Panc1 (cell line): ENCODE results near the gene SRSF5. TPM values are rescaled to one million over a fixed set of nuclear protein-coding genes. Genes with fewer than 3 reads are reported as not detected.

Source experiments
- ATAC-seq: fragments of 200-7000 bp; cut with Tn5 transposase; 2 replicates; pipeline ENCODE4 v1.9.1; 2020; ENCODE audit warnings: mild to moderate bottlenecking, moderate library complexity
- BruUV-seq: library from RNA; stranded (reverse); fragments of 400-500 nt; replicated peaks from 2 replicates; lab custom pipeline; 2021; lab: Mats Ljungman, UMichigan
- CTCF ChIA-PET: fragments of 300-600 bp; sonication (Branson Sonifier 250); formaldehyde crosslinking; loops from one replicate; lab custom pipeline; 2022; ENCODE audit warnings: antibody characterized with exemption; lab: Charles Lee
- POLR2A ChIA-PET: fragments of 300-600 bp; sonication (Branson Sonifier 250); formaldehyde crosslinking; loops from one replicate; lab custom pipeline; 2022; ENCODE audit warnings: antibody characterized with exemption; lab: Charles Lee
- DNase-seq: peaks from one replicate; pipeline ENCODE4 v3.0.0-alpha.2; 2010; ENCODE audit warnings: low read depth, low spot score
- H3K27ac ChIP-seq: 2 replicates; pipeline ENCODE4 v1.5.1; 2011; ENCODE audit warnings: mild to moderate bottlenecking, low read length, inconsistent platforms
- H3K27me3 ChIP-seq: fragments of 200-500 bp; sonication (Bioruptor generic); 2 replicates; pipeline ENCODE4 v1.6.0; 2014; ENCODE audit warnings: low read length, inconsistent platforms; ENCODE audit not compliant: control insufficient read depth, insufficient read depth
- H3K36me3 ChIP-seq: fragments of 200-500 bp; sonication (Bioruptor generic); 2 replicates; pipeline ENCODE4 v1.5.1; 2014; ENCODE audit warnings: inconsistent platforms, mild to moderate bottlenecking, low read length, moderate library complexity; ENCODE audit not compliant: control insufficient read depth, insufficient read depth
- H3K4me1 ChIP-seq: 2 replicates; pipeline ENCODE4 v1.5.1; 2011; ENCODE audit warnings: inconsistent platforms, mild to moderate bottlenecking, low read length, moderate library complexity; ENCODE audit not compliant: control insufficient read depth, insufficient read depth
- H3K4me3 ChIP-seq, 2 experiments: 2 replicates each; pipeline ENCODE4 v1.5.1; 2011 to 2012; ENCODE audit warnings: low read depth in 2 of 2, low read length in 2 of 2, mild to moderate bottlenecking in 2 of 2, inconsistent platforms in 1 of 2, moderate library complexity in 1 of 2
- H3K9me3 ChIP-seq: fragments of 200-500 bp; sonication (Bioruptor generic); 2 replicates; pipeline ENCODE4 v1.5.1; 2014; ENCODE audit warnings: low read depth, mild to moderate bottlenecking, inconsistent platforms, low read length, moderate library complexity; ENCODE audit not compliant: control insufficient read depth, insufficient read depth
- CTCF ChIP-seq: fragments of 450-650 bp; IDR thresholded peaks from 2 replicates; pipeline ENCODE4 v1.5.1; 2017; ENCODE audit warnings: mild to moderate bottlenecking
- POLR2AphosphoS5 ChIP-seq: IDR thresholded peaks from 2 replicates; pipeline ENCODE4 v1.6.1; 2012; ENCODE audit warnings: mild to moderate bottlenecking, low read depth, low read length, moderate library complexity
- REST ChIP-seq, 2 experiments: IDR thresholded peaks; 2 replicates each; pipeline ENCODE4 v1.6.1; 2011 to 2012; ENCODE audit warnings: low read depth in 2 of 2, control low read depth in 1 of 2, low read length in 1 of 2, mild to moderate bottlenecking in 1 of 2, moderate library complexity in 1 of 2; ENCODE audit not compliant: insufficient read depth in 1 of 2
- in situ Hi-C: cut with HindIII; loops from 2 replicates; pipeline ENCODE4 v1.10.0; 2016; ENCODE audit warnings: low sequenced_read_pairs, low pct_unique_long_range_greater_than_20kb
- intact Hi-C: fragments of 100-400 bp; cut with micrococcal nuclease; formaldehyde crosslinking; loops from one replicate; pipeline ENCODE4 v1.10.0; 2022; ENCODE audit not compliant: unreplicated experiment
- total RNA-seq: library from RNA; stranded (reverse); gene quantifications from one replicate; pipeline ENCODE4 v1.2.1, GENCODE V29; 2021; ENCODE audit not compliant: unreplicated experiment

SRSF5 gene
- total RNA-seq, 1 experiment from 2014 or later: 154 TPM

GRCh38 chr14:69820991-69821390, 54.0 kb downstream of the SRSF5 start:
- Histone ChIP-seq H3K9me3 (no peaks in the 10 kb centered on the region), H3K36me3 (no peaks in the 10 kb centered on the region), H3K4me3 (no peak overlapping the region), H3K27ac (no peak overlapping the region), H3K4me1 (no peaks in the 10 kb centered on the region), H3K27me3 (no peaks in the 10 kb centered on the region)
- DNase-seq: no peak
- no TSS peak for BruUV-seq
- ChIA-PET POLR2A (no interaction called here), CTCF (no interaction called here)
- in situ Hi-C loops: no loop called here
- no peak for ATAC-seq
- no peak for TF ChIP-seq CTCF
- no peak for TF ChIP-seq REST (IDR thresholded peaks at IDR 0.05; ENCODE audit: insufficient read depth in 1 of 2, low read depth in 2 of 2, low read length in 1 of 2)
- TF ChIP-seq POLR2AphosphoS5: no peak
- intact Hi-C loops: no loop called here

Other genes with a start within 250 kb of the SRSF5 start
- gene CCDC177, start 192.3 kb upstream of the SRSF5 start, total RNA-seq: not detected
- gene SUSD6, start 155.5 kb upstream of the SRSF5 start, total RNA-seq: 10.9 TPM
- not detected for gene SLC10A1, start 30.1 kb downstream of the SRSF5 start, total RNA-seq
- gene SMOC1, start 112.3 kb downstream of the SRSF5 start, total RNA-seq: 0.46 TPM